GM12878 (cell line): ENCODE data around the gene RNF150. TPM values are rescaled to one million over a fixed set of nuclear protein-coding genes. Genes with fewer than 3 reads are reported as not detected.

Experiments
- ATAC-seq: fragments of 200-7000 bp; cut with Tn5 transposase; 3 replicates; pipeline ENCODE4 v1.9.1; 2020; ENCODE audit warnings: mild to moderate bottlenecking, moderate library complexity
- BruUV-seq: library from RNA; stranded (reverse); fragments of 400-500 nt; replicated peaks from 2 replicates; lab custom pipeline; 2021; lab: Mats Ljungman, UMichigan
- CTCF ChIA-PET: fragments of 300-600 bp; sonication (Branson Sonifier 250); formaldehyde crosslinking; extraction: SDS; loops from one replicate; lab custom pipeline; 2021; ENCODE audit warnings: inconsistent platforms; lab: Yijun Ruan, JAX
- POLR2A ChIA-PET: fragments of 350-600 bp; formaldehyde crosslinking; extraction: SDS; loops from one replicate; lab custom pipeline; 2021; ENCODE audit warnings: inconsistent platforms; lab: Charles Lee
- RAD21 ChIA-PET: fragments of 300-600 bp; sonication (Branson Sonifier 250); formaldehyde crosslinking; loops from one replicate; lab custom pipeline; 2023; ENCODE audit warnings: antibody characterized with exemption; ENCODE audit not compliant: unreplicated experiment; lab: Charles Lee
- SMC1A ChIA-PET: fragments of 300-600 bp; sonication (Branson Sonifier 250); formaldehyde crosslinking; loops from one replicate; lab custom pipeline; 2023; ENCODE audit not compliant: unreplicated experiment, uncharacterized antibody; lab: Charles Lee
- DNase-seq: peaks from one replicate; pipeline ENCODE4 v3.0.0-alpha.2; 2011; ENCODE audit warnings: low read depth, low spot score
- FAIRE-seq: peaks from 3 replicates; lab custom pipeline; 2011; peaks lifted over from hg19 to GRCh38; lab: Jason Lieb, UNC
- H2AFZ ChIP-seq: 2 replicates; pipeline ENCODE4 v1.6.0; 2011; ENCODE audit warnings: low read depth, low read length, control low read depth; ENCODE audit not compliant: control insufficient read depth
- H3K27ac ChIP-seq: 2 replicates; pipeline ENCODE4 v1.5.1; 2011; ENCODE audit warnings: control low read depth; ENCODE audit not compliant: control insufficient read depth, insufficient read depth
- H3K27me3 ChIP-seq, 2 experiments: replicated peaks in 1 of 2; 2 replicates each; pipeline versions ENCODE4 v1.6.0 to v1.6.1; 2011; ENCODE audit warnings: low read length in 1 of 2; ENCODE audit not compliant: control insufficient read depth in 2 of 2, insufficient read depth in 2 of 2
- H3K36me3 ChIP-seq, 2 experiments: 2 replicates each; pipeline ENCODE4 v1.5.1; 2011; ENCODE audit warnings: low read length in 1 of 2; ENCODE audit not compliant: control insufficient read depth in 2 of 2, insufficient read depth in 2 of 2
- H3K4me1 ChIP-seq: 2 replicates; pipeline ENCODE4 v1.6.1; 2011; ENCODE audit warnings: mild to moderate bottlenecking, low read length, moderate library complexity, mixed read lengths; ENCODE audit not compliant: control insufficient read depth, insufficient read depth
- H3K4me2 ChIP-seq: 2 replicates; pipeline ENCODE4 v1.6.0; 2011; ENCODE audit warnings: control low read depth; ENCODE audit not compliant: control insufficient read depth, insufficient read depth
- H3K4me3 ChIP-seq: fragments of 200-600 bp; sonication (generic); 2 replicates; pipeline ENCODE4 v1.5.1; 2016
- H3K79me2 ChIP-seq: 2 replicates; pipeline ENCODE4 v1.6.0; 2011; ENCODE audit warnings: low read length; ENCODE audit not compliant: control insufficient read depth, insufficient read depth
- H3K9ac ChIP-seq: 2 replicates; pipeline ENCODE4 v1.8.0; 2011; ENCODE audit warnings: low read length, control low read depth, mixed read lengths; ENCODE audit not compliant: control insufficient read depth, insufficient read depth
- H3K9me3 ChIP-seq: replicated peaks from 3 replicates; pipeline ENCODE4 v1.5.1; 2011; ENCODE audit warnings: mild to moderate bottlenecking, low read length; ENCODE audit not compliant: control insufficient read depth, insufficient read depth
- H4K20me1 ChIP-seq: 2 replicates; pipeline ENCODE4 v1.6.0; 2011; ENCODE audit not compliant: control insufficient read depth, insufficient read depth
- FOXK2 ChIP-seq: fragments of 450-650 bp; IDR thresholded peaks from 2 replicates; pipeline ENCODE4 v1.6.1; 2017; ENCODE audit warnings: mild to moderate bottlenecking, moderate library complexity
- IRF4 ChIP-seq: IDR thresholded peaks from 2 replicates; pipeline ENCODE4 v1.6.1; 2011; ENCODE audit warnings: low read depth, low read length
- SIN3A ChIP-seq: IDR thresholded peaks from 2 replicates; pipeline ENCODE4 v1.6.1; 2012; ENCODE audit warnings: low read depth, low read length, improper control_type of control experiment
- SPI1 ChIP-seq: IDR thresholded peaks from 2 replicates; pipeline ENCODE4 v1.6.1; 2011; ENCODE audit warnings: low read depth, mild to moderate bottlenecking, low read length, moderate library complexity, borderline replicate concordance; ENCODE audit not compliant: insufficient read depth
- SUPT20H ChIP-seq: IDR thresholded peaks from 2 replicates; pipeline ENCODE4 v1.6.1; 2011; ENCODE audit warnings: low read depth, mild to moderate bottlenecking, low read length, moderate library complexity, borderline replicate concordance; ENCODE audit not compliant: control insufficient read depth
- WGBS: methylation state at CpG from one replicate; pipeline ENCODE4 v1.1.6; 2016; ENCODE audit warnings: low lambda C conversion rate; ENCODE audit not compliant: insufficient replicate concordance, insufficient coverage; ENCODE audit errors: missing lambda C conversion rate; 5-methylcytosine and 5-hydroxymethylcytosine counted together
- in situ Hi-C: fragments of 300-500 bp; cut with MboI; formaldehyde crosslinking; loops from 9 replicates; pipeline ENCODE4 v1.14.3; 2018; ENCODE audit warnings: mixed read lengths
- intact Hi-C: fragments of 100-400 bp; cut with micrococcal nuclease; formaldehyde crosslinking; loops from one replicate; pipeline ENCODE4 v1.14.2; 2022; ENCODE audit not compliant: unreplicated experiment
- polyA plus RNA-seq, 11 experiments: library from polyadenylated mRNA; depleted of rRNA in 4 of 11; unstranded in 6 of 11; stranded (reverse) in 5 of 11; fragments of >200 nt; fragmentation: Nextera tagmentation in 4 of 11; fragmentation: Illumina TruSeq in 1 of 11; extraction: Ambion mirVana in 4 of 11; extraction: Trizol in 1 of 11; gene quantifications; 1 replicate in 1 of 11; 2 replicates in 10 of 11; pipeline versions ENCODE4 v1.2.1 to v1.2.3, GENCODE V29; 2011 to 2016; ENCODE audit warnings: inconsistent platforms in 2 of 11, missing spikeins in 2 of 11, low read depth in 1 of 11
- total RNA-seq, 4 experiments: library from RNA; depleted of rRNA in 3 of 4; stranded (reverse); fragments of >200 nt in 3 of 4; fragmentation: Illumina TruSeq in 1 of 4; extraction: Trizol in 1 of 4; gene quantifications; 2 replicates each; pipeline versions ENCODE4 v1.2.1 to v1.2.3, GENCODE V29; 2013 to 2021

Gene RNF150
- total and polyA plus RNA-seq, 10 of the 15 experiments (the other 5 are each of a cell fraction or from before 2014, with no cell fraction given), result 0.01 to 2.3 (median 0.04) TPM; not detected in 6

DNA sequence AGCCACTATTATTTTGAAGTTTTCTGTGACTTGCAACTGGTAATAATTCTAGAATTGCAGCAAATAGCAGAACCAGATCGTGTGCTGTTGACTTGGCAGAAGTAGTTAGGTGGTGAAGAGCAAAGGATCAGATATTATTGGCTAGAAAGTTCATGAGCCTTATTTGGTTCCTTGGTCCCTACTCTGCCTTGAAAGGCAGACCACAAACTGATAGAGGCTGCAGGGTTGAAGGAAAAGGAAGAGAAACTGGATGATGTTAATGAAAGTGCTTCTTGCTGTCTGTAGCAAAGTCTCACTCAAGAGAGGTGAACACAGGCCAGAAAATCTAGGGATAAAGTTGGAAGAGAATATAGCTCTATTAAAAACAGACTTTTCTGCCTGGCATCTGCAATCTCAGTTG lies 41.2 kb upstream of the RNF150 start:
- ChIA-PET RAD21 (interaction anchor here (0.6 kb wide), 1 partner anchor 109 kb away, joined by 3 read pairs; no protein-coding TSS in a partner anchor), SMC1A (no interaction called here), POLR2A (no interaction called here), CTCF (no interaction called here)
- Histone ChIP-seq H3K9ac (no peak overlapping the region), H3K4me1 (no peaks in the 10 kb centered on the region), H3K4me3 (no peak overlapping the region), H3K27me3 (no peaks in the 10 kb centered on the region; a peak in 1 of 4 replicates), H3K36me3 (no peaks in the 10 kb centered on the region), H2AFZ (no peak overlapping the region), H3K79me2 (no peaks in the 10 kb centered on the region), H3K9me3 (no peaks in the 10 kb centered on the region), H4K20me1 (no peaks in the 10 kb centered on the region), H3K27ac (no peak overlapping the region), H3K4me2 (no peak overlapping the region)
- ATAC-seq (peak; percentile 27; the same call in 2 of the 3 replicates), FAIRE-seq (peak; percentile 71), DNase-seq (no peak)
- 5% methylated on average over 1 of the region's 1 CpG for WGBS
- BruUV-seq, result no TSS peak
- TF ChIP-seq SIN3A (no peak), SPI1 (peak; percentile 34; the same call in 1 of the 2 replicates)
- in situ Hi-C loops, result no loop called here
- intact Hi-C loops, result loop anchor here (2.0 kb wide), 1 partner anchor 76 kb away; no protein-coding TSS in a partner anchor

- 32% methylated on average over 3 of the region's 3 CpGs for WGBS
- Histone ChIP-seq H3K27ac (no peak overlapping the region), H3K9ac (no peak overlapping the region), H3K27me3 (no peaks in the 10 kb centered on the region), H3K9me3 (no peaks in the 10 kb centered on the region), H2AFZ (no peak overlapping the region), H3K4me1 (no peaks in the 10 kb centered on the region), H3K79me2 (no peaks in the 10 kb centered on the region), H3K36me3 (no peaks in the 10 kb centered on the region), H4K20me1 (no peaks in the 10 kb centered on the region), H3K4me3 (no peak overlapping the region), H3K4me2 (no peak overlapping the region)
- ChIA-PET RAD21 (no interaction called here), SMC1A (no interaction called here), POLR2A (no interaction called here), CTCF (no interaction called here)
- peak; percentile 52 for FAIRE-seq
- no peak for TF ChIP-seq IRF4
- no peak for TF ChIP-seq SUPT20H
- no peak for TF ChIP-seq FOXK2
- in situ Hi-C loops, result no loop called here
- intact Hi-C loops, result no loop called here
- BruUV-seq, result no TSS peak
- no peak for DNase-seq
- ATAC-seq, result no peak
Observed at GRCh38 chr4:141170671-141171070, 37.4 kb upstream of the RNF150 start.
